ENCODE results near the gene SOX8.

Gene SOX8

DNA sequence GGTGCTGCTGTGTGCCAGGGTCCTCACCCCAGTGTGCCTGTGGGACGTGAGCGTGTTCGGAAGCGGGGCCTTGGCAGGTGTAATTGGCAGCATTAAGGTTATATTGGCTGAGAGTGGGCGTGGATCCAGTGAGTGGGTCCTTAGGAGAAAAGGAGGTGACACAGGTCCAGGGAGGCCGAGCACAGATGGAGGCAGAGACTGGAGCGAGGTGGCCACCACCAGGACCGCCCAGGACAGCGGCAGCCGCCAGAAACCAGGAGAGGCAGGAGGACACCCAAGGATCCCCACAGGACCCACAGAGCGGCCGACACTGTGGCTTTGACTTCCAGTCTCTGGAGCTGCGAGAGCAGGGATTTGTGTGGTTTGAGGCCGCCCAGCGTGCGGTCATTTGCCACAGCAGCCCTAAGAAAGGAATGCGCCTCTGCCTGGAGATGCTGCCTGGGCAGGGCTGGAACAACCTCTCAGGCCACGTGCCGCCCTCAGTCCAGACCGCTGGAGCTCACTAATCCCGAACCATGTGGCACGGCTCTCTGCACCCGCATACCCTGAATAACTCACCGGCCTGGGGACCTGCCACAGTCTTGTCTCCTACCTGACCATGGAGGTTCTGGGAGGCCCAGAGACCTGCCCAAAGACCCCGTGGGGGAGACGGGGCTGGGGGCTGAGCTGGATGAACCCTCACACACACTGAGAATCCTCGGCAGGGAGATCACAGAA, 45.4 kb downstream of the SOX8 start:
- DNase-seq (ENCODE audit: low read depth): no peak

DNA sequence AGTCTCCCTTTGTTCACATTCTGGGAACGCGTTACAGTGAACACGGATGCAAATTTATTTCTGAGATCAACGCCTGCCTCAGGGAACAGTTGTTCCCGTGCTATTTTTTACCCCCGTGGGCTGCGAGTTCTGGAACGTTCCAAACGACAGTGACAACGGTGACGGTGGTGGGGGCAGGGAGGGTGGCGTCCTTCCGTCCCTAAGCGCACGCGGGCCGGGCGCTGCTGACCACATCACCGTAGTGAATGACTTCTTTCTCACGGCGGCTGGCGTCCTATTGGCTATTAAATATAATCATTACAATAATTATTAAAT, 45.9 kb downstream of the SOX8 start:
- no peak for DNase-seq (ENCODE audit: low read depth)

DNA sequence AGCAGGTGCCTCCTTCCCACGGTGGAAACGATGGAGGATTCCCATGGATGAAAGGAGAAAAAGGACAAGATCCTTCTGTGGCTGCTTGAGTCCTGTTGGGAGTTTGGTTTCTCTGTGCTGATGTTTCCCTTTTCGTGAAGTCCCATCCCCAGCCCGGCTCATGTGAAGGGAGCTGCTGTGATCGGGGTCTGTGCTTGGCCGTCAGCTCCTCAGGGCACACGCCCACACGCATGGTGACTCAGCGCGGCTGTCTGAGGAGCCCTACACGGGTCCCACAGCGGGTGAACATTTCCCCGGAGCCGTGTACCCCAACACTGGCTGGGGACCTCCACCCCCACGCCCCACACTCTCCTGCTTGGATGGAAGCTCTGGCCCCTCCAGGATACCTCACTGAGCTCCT, 46.5 kb downstream of the SOX8 start:
- DNase-seq (ENCODE audit: low read depth): no peak

DNA sequence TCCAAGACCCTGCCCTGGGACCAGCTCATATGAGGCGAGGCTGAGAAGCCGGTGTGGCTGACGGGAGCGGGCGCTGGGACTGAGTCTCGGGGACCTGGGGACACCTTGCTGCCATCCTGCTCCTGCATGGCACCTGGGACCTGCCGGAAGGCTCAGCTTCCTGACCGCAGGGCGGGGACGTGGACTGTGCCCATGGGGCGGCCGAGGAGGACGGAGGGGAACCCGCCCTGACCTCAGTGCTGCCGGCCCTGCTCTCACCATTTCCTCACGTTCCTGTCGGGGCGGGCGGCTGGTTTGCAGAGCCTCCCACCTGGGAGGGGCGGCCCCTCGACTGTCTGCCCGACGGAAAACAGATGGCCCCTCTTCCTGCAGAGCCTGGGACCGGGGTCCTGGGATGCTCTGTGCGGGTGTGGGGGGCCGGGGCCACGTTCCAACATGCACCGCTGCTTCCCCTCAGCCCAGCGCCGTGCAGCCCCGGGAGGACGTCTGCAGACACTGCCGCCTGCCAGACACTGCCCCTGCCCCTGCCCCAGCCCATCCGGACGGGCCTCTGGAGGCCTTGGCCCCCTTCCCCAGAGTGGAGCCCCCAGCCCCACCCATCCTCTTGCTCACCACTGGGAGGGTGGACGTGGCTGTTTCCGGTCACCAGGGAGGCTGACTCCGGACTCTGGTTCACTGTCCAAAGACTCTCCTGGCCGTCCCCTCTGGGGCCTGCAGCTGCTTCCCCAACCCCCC, 47.1 kb downstream of the SOX8 start:
- DNase-seq (ENCODE audit: low read depth): no peak

DNA sequence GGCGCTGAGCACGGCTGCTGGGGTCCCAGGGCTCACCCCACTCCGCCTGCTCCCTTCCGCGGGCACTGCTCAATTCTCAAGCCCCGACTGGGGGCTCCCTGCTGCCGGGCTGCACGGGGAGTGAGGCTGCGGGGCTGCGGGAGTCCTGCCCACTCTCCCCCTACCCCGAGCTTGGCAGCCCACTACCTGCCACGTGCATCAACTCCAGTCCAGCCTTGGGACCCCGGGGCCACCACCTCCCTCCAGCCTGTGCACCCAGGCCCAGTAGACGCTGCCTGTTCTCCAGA, 47.6 kb downstream of the SOX8 start:
- no peak for DNase-seq (ENCODE audit: low read depth)

DNA sequence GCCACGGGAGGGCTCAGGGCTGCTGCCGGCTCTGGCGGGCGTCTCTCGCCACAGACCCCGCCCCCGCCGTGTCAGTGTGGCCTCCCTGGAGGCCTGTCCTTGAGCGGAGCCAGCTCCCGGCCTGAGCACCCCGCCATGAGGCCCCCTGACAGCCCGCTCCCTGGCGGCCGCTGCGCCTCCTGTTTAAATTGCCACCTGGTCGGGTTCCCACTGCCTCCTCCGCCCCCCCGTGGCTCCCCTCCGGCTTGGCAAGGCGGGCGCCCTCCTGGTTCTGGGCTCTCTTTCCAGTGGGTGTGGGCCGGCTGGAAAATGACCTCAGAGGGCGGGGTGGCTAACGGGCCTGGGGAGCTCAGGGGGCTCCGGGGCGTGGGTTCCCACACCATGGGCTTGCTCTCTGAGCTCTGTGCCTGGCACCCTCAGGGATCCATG, 48.9 kb downstream of the SOX8 start:
- DNase-seq (ENCODE audit: low read depth): no peak

DNA sequence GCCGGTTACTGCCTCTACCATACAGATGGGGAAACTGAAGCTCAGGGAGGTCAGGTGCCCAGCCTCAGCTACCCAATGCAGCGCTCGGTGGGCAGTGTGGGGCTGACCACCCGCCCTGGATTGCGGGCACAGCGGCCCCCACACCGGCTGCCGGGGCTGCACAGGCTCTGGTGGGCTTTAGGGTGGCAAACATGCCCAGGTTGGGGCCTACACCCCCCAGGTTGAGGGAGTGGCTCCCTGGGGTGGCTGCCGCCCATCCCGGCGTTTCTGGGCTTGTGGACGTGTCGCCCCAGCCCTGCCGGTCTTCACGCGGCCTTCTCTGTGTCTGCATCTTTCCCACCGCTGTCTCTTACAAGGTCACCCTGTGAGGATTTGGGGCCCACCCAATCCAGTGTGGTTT, 50.1 kb downstream of the SOX8 start:
- DNase-seq (ENCODE audit: low read depth): no peak

DNA sequence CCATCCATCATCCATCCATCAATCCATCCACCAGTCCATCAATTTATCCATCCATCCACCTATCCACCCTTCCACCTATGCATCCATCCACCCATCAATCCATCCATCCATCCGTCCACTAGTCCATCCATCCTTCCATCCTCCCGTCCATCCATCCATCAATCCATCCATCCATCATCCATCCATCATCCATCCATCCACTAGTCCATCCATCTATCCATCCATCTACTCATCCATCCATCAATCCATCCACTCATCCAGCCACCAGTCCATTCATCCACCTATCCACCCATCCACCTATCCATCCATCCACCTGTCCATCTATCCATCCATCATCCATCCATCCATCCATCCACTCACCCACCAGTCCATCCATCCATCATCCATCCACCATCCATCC, 51.0 kb downstream of the SOX8 start:
- DNase-seq (ENCODE audit: low read depth): no peak

DNA sequence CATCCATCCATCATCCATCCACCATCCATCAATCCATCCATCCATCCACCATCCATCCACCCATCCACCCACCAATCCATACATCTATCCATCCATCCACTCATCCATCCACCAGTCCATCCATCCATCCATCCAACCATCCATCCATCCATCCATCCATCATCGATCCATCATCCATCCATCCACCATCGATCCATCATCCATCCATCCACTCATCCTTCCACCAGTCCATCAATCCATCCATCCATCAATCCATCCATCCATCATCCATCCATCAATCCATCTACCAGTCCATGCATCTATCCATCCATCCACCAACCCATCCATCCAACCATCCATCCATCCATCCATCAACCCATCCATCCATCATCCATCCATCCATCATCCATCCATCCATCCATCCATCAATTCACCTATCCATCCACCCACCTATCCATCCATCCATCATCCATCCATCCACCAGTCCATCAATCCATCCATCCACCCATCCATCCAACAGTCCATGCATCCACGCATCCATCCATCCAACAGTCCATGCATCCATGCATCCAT, 51.6 kb downstream of the SOX8 start:
- no peak for DNase-seq (ENCODE audit: low read depth)

DNA sequence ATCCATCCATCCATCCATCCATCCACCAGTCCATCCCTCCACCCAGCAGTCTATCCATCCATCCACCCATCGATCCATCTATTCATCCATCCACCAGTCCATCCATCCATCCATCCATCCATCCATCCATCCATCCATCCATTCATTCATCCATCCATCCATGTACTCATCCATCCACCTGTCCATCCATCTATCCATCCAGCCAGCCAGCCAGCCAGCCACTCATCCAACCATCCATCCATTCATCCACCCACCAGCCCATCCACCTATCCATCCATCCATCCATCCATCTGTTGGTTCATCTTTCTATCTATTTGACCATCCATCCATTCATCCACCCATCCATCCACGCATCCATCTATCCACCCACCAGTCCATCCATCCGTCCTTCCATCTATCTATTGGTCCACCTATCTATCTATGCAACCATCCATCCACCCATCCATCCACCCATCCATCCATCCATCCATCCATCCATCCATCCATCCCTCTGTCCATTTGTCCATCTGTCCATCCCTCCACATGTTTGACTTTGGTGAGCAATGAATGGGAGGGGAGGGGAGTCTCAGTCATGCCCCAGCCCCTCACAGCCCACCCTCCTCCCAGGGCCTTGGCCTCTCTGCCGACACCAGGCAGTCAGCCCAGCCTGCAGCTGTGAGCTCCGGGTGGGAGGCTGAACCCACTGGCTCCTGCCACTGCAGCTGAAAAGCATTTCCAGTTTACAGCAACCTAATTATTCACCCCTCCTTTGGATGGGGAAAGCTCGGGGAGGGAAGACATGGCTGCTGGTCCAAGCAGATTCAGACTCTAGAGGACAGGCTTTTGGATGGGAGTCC, 52.9 kb downstream of the SOX8 start:
- no peak for DNase-seq (ENCODE audit: low read depth)

DNA sequence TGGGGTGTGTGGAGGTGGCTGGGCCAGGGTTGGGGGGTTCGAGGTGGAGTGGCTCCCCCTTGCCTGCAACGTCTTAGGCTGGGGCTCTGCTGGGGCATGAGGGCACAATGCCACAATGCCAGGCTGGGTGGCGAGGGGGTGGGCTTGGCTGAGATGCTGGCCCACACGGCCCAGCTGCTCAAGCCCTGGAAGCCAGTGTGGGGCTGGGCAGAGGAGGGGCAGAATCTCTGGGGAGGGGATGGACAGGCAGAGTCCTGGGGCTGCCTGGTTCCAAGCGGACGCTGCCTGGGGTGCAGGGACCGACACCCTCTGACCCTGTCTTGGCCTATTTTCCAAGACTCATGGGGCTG, 53.5 kb downstream of the SOX8 start:
- no peak for DNase-seq (ENCODE audit: low read depth)

DNA sequence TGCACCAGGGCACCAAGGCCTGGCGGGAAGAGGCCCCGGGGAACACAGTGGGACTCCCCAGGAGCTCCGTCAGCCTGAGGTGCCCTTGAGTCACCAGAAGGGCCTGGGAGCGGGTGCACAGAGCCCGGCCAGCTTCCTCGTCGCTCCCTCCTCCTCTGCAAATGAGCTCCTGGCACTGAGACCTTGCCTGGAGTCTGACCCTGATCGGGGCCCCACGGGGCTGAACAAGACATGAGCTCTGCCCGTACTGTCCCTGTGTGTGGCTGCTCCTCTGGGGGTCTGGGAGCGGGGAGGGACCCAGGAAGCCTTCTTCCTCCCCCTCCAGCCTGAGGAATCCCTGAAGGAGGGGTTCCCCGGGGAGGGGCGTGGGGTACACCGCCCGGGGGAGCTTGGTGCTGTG, 54.6 kb downstream of the SOX8 start:
- DNase-seq (ENCODE audit: low read depth): no peak

Measured in stimulated activated CD8-positive, alpha-beta memory T cell treated with anti-CD3 and anti-CD28 coated beads, Interleukin-12 subunit alpha, Interleukin-12 subunit beta, amount 100 ng/mL, for 4 hours (primary cell).